Hematopoietic multipotent progenitor cell treated with erythropoietin and hydrocortisone succinate and interleukin-3 and kit ligand, for 8 days (in vitro differentiated cells): ENCODE measurements around the gene KBTBD6.
"Not testable (repeated sequence)": the region's sequence is repeated elsewhere in the genome, so short reads cannot be mapped to it uniquely, and the experiment has no call there.

Experiments used
- DNase-seq: peaks from one replicate; pipeline ENCODE4 v3.0.0-alpha.2; 2015

The KBTBD6 gene

GRCh38 chr13:41132512-41133152, at the start of gene KBTBD6:
Gene KBTBD6 (minus strand): TSS chr13:41132802. CDS start chr13:41132511, 291 bp downstream.
- peak; percentile 98 for DNase-seq

GRCh38 chr13:41182231-41182630, 49.6 kb upstream of the KBTBD6 start:
- DNase-seq: no peak

GRCh38 chr13:41179593-41180250, 47.1 kb upstream of the KBTBD6 start:
- peak; percentile 15 for DNase-seq

GRCh38 chr13:41178040-41178439, 45.4 kb upstream of the KBTBD6 start:
- no peak for DNase-seq

- DNase-seq: no peak
These were observed 45.0 kb upstream of the KBTBD6 start for GRCh38 chr13:41177616-41178015.

- DNase-seq: not testable (repeated sequence)
These were observed 43.0 kb upstream of the KBTBD6 start for GRCh38 chr13:41175576-41175975.

- DNase-seq: peak; percentile 9
These were observed 29.5 kb upstream of the KBTBD6 start for GRCh38 chr13:41162151-41162550.

- no peak for DNase-seq
These were observed 26.6 kb upstream of the KBTBD6 start for GRCh38 chr13:41159174-41159573.

GRCh38 chr13:41157048-41157717, 24.6 kb upstream of the KBTBD6 start:
- no peak for DNase-seq

GRCh38 chr13:41156620-41157019, 24.0 kb upstream of the KBTBD6 start:
- DNase-seq: no peak

- no peak for DNase-seq
These were observed 21.4 kb upstream of the KBTBD6 start for GRCh38 chr13:41154042-41154441.

GRCh38 chr13:41152005-41152404, 19.4 kb upstream of the KBTBD6 start:
- no peak for DNase-seq

GRCh38 chr13:41150058-41150457, 17.5 kb upstream of the KBTBD6 start:
- DNase-seq: no peak

- peak; percentile 66 for DNase-seq
These were observed 16.0 kb upstream of the KBTBD6 start for GRCh38 chr13:41148419-41149283.

GRCh38 chr13:41145136-41145908, 12.7 kb upstream of the KBTBD6 start:
- DNase-seq: no peak

- DNase-seq: no peak
These were observed 12.0 kb upstream of the KBTBD6 start for GRCh38 chr13:41144576-41144975.

- DNase-seq: no peak
These were observed 6.8 kb upstream of the KBTBD6 start for GRCh38 chr13:41139296-41139966.

- no peak for DNase-seq
These were observed 5.3 kb upstream of the KBTBD6 start for GRCh38 chr13:41137951-41138350.

GRCh38 chr13:41137241-41137640, 4.6 kb upstream of the KBTBD6 start:
- DNase-seq: no peak

GRCh38 chr13:41136396-41137031, 3.9 kb upstream of the KBTBD6 start:
- peak; percentile 43 for DNase-seq

- no peak for DNase-seq
These were observed 1.3 kb upstream of the KBTBD6 start for GRCh38 chr13:41133951-41134350.
